ENCODE measurements around the gene COX4I1.

DNA sequence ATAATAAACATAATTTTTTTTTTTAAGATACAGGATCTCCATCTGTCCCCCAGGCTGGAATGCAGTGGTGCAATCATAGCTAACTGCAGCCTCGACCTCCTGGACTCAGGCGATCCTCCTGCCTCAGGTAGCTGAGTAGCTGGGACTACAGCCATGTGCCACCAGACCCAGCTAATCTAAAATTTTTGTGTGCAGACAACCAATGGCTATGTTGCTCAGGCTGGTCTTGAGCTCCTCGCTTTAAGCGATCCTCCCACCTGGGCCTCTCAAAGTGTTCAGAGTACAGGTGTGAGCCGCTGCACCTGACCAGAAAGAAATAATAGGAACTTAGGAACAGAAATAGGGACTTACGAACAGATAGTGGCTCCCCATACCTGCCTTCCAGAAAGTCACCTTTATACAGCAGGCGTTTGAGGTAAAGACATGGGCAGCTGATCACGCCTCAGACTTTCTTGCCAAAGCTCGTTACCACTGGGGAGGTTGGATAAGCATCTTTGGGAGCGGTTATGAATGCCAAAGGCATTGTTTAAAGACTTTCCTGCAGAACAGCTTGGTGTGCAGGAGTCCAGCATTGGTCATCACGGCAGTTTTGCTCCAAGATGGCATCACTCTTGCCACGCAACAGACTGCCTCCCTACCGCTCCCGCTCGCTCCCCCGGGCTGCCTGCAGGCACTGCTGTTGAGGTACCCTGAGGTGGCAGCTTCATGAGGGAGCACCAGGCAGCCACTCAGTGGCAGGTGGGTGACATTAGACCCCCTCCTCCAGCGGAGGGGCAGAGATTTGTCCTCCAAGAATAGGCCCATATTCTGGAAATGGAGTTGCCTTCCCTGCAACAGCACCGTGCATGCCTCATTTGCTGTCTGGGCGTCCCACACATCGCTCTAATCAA lies 13.6 kb downstream of the COX4I1 start:
- TF ChIP-seq, protein P1, sequence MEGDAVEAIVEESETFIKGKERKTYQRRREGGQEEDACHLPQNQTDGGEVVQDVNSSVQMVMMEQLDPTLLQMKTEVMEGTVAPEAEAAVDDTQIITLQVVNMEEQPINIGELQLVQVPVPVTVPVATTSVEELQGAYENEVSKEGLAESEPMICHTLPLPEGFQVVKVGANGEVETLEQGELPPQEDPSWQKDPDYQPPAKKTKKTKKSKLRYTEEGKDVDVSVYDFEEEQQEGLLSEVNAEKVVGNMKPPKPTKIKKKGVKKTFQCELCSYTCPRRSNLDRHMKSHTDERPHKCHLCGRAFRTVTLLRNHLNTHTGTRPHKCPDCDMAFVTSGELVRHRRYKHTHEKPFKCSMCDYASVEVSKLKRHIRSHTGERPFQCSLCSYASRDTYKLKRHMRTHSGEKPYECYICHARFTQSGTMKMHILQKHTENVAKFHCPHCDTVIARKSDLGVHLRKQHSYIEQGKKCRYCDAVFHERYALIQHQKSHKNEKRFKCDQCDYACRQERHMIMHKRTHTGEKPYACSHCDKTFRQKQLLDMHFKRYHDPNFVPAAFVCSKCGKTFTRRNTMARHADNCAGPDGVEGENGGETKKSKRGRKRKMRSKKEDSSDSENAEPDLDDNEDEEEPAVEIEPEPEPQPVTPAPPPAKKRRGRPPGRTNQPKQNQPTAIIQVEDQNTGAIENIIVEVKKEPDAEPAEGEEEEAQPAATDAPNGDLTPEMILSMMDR (conservative IDR thresholded peaks at IDR 0.05; ENCODE audit: low read depth, low read length), result no peak
- no peak for TF ChIP-seq EZH2 (IDR thresholded peaks at IDR 0.05; ENCODE audit: borderline replicate concordance, low read depth, low read length, poor library complexity, severe bottlenecking)

Measured in A673 (cell line).